Measurements from ENCODE around the gene DBF4.
A peak's percentile ranks its signal among the peaks of the same experiment; 100 is the strongest.
"Not testable (repeated sequence)": the region's sequence is repeated elsewhere in the genome, so short reads cannot be mapped to it uniquely, and the experiment has no call there.

DBF4 gene

GRCh38 chr7:87852306-87852705 lies 24.0 kb upstream of the DBF4 start:
- no peak for TF ChIP-seq CTCF (conservative IDR thresholded peaks at IDR 0.05; ENCODE audit: low read length)
- H3K4me3 ChIP-seq (ENCODE audit: low read length) = no peak overlapping the region
- no peak for DNase-seq (ENCODE audit: low read depth)

- no peak for TF ChIP-seq CTCF (conservative IDR thresholded peaks at IDR 0.05; ENCODE audit: low read length)
- peak; percentile 37 for DNase-seq (ENCODE audit: low read depth)
Measured at GRCh38 chr7:87853237-87853864, 22.9 kb upstream of the DBF4 start.

GRCh38 chr7:87858417-87859100 lies 17.7 kb upstream of the DBF4 start:
- no peak for DNase-seq (ENCODE audit: low read depth)
- TF ChIP-seq CTCF (conservative IDR thresholded peaks at IDR 0.05; ENCODE audit: low read length) = no peak
- H3K4me3 ChIP-seq (ENCODE audit: low read length) = no peak overlapping the region

More at GRCh38 chr7:87853237-87853864, 22.9 kb upstream of the DBF4 start:
- H3K4me3 ChIP-seq (ENCODE audit: low read length) = no peak overlapping the region

GRCh38 chr7:87866089-87866488 lies 10.2 kb upstream of the DBF4 start:
- no peak for DNase-seq (ENCODE audit: low read depth)
- no peak for TF ChIP-seq CTCF (conservative IDR thresholded peaks at IDR 0.05; ENCODE audit: low read length)
- H3K4me3 ChIP-seq (ENCODE audit: low read length) = no peak overlapping the region

- DNase-seq (ENCODE audit: low read depth); H3K4me3 ChIP-seq (ENCODE audit: low read length): not testable (repeated sequence)
Measured at GRCh38 chr7:87866533-87866932, 9.8 kb upstream of the DBF4 start.

- no peak for DNase-seq (ENCODE audit: low read depth)
- H3K4me3 ChIP-seq (ENCODE audit: low read length) = no peak overlapping the region
- TF ChIP-seq CTCF (conservative IDR thresholded peaks at IDR 0.05; ENCODE audit: low read length) = no peak
Measured at GRCh38 chr7:87870471-87870870, 5.8 kb upstream of the DBF4 start.

GRCh38 chr7:87872346-87872745 lies 3.9 kb upstream of the DBF4 start:
- DNase-seq (ENCODE audit: low read depth) = no peak
- no peak overlapping the region for H3K4me3 ChIP-seq (ENCODE audit: low read length)
- TF ChIP-seq CTCF (conservative IDR thresholded peaks at IDR 0.05; ENCODE audit: low read length) = no peak

GRCh38 chr7:87873328-87873727 lies 3.0 kb upstream of the DBF4 start:
- DNase-seq (ENCODE audit: low read depth); H3K4me3 ChIP-seq (ENCODE audit: low read length): not testable (repeated sequence)

All from AG10803 (cell line).